RWPE1 (cell line): ENCODE measurements around the gene NEU4.

Experiments used
- CTCF ChIA-PET: fragments of 350-600 bp; sonication (Branson Sonifier 250); formaldehyde crosslinking; extraction: SDS; loops from one replicate; lab custom pipeline; 2021; lab: Yijun Ruan, JAX
- POLR2A ChIA-PET: fragments of 400-600 bp; formaldehyde crosslinking; extraction: SDS; loops from one replicate; lab custom pipeline; 2020; ENCODE audit warnings: antibody characterized with exemption; ENCODE audit not compliant: low non-redundant PET; lab: Yijun Ruan, JAX
- DNase-seq: peaks from one replicate; pipeline ENCODE4 v3.0.0; 2012; ENCODE audit warnings: low spot score
- H3K27ac ChIP-seq: fragments of 450-650 bp; 2 replicates; pipeline ENCODE4 v1.5.1; 2017
- CTCF ChIP-seq: fragments of 450-650 bp; conservative IDR thresholded peaks from 2 replicates; pipeline ENCODE4 v1.5.1; 2017; ENCODE audit warnings: low read depth, mild to moderate bottlenecking

The NEU4 gene

GRCh38 chr2:241764275-241765241, 44.4 kb upstream of the NEU4 start:
- no peak for DNase-seq
- TF ChIP-seq CTCF, result no peak
- ChIA-PET POLR2A (no interaction called here), CTCF (no interaction called here)
- no peak overlapping the region for H3K27ac ChIP-seq

DNA sequence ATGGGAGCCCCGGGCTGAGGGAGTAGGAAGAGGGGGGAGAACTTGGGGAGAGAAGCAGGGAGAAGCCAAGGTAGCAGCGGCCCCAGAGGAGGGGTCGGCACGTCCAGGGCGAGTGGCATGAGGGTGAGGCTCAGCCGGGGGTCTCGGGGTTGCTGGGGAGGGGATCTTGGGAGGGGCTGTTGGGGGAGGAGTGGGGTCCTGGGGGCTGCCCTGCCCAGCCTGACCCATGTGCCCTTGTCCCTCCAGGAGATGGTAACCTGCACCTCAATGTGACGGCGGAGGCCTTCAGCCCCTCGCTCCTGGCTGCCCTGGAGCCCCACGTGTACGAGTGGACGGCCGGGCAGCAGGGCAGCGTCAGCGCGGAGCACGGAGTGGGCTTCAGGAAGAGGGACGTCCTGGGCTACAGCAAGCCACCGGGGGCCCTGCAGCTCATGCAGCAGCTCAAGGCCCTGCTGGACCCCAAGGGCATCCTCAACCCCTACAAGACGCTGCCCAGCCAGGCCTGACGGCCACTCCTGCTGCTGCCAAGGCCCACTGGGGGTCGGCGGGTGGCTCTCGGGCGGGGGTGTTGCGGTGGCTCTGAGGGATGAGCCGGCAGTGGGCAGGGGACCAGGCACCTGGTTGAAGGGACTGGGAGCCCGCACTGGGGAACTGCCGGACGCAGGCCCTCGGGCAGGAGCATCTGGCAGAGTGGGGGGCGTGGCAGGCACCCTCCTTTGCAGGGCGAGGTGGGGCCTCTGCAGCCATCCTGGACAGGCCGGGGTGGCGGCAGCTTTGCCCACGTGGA, 41.3 kb upstream of the NEU4 start:
- peak overlapping the region; percentile 55 for H3K27ac ChIP-seq
- no peak for TF ChIP-seq CTCF
- ChIA-PET CTCF (no interaction called here), POLR2A (no interaction called here)
- no peak for DNase-seq

DNA sequence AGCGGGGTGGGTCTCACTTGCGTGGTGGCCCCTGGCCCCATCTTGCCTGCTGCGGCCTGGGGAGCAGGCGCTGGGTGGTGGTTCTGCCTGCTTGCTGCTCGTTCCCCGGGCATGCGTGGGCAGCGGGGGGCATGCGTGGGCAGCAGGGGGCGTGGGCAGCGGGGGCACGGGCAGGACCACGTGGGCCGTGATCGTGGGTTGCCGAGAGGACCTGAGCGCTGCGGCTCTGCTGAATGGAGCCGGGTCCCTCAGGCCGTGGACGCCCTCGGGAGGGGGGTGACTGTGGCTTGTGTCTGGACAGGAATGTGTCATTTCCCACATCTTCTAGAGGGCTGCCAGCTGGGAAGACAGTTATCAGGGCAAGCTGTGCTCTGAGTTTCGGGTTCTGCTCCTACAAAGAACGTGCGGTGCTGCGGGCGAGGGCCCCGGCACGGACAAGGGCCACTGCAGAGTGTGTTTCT, 40.7 kb upstream of the NEU4 start:
- ChIA-PET CTCF (no interaction called here), POLR2A (no interaction called here)
- no peak for TF ChIP-seq CTCF
- H3K27ac ChIP-seq, result peak overlapping the region; percentile 55
- DNase-seq, result no peak

DNA sequence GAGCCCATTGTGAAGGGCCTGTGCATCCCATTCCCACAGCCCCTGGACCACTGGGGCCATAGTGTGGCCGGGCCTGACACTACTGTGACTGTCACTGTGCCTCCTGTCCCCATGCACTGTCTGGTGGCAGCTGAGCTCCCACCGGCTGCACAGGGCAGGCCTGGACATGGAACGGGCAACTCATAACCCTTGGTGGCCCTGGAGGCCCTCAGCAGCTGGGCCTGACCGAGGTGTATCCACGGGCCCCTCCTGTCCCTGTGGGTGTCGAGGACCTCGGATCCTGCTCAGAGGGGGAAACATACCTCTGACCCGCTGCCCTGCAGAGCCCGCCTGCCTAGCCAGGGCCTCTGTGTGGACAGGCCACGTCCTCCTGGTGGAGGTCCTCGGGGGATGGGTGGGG, 40.1 kb upstream of the NEU4 start:
- no peak for DNase-seq
- peak overlapping the region; percentile 55 for H3K27ac ChIP-seq
- ChIA-PET CTCF (no interaction called here), POLR2A (no interaction called here)
- TF ChIP-seq CTCF, result no peak

- no peak overlapping the region for H3K27ac ChIP-seq
- CTCF ChIA-PET, result no interaction called here
- DNase-seq, result no peak
- POLR2A ChIA-PET, result interaction anchor here (0.6 kb wide), 1 partner anchor 75 kb away, joined by 3 read pairs; no protein-coding TSS in a partner anchor
- TF ChIP-seq CTCF, result no peak
These were observed 39.2 kb upstream of the NEU4 start for GRCh38 chr2:241769819-241770184.

DNA sequence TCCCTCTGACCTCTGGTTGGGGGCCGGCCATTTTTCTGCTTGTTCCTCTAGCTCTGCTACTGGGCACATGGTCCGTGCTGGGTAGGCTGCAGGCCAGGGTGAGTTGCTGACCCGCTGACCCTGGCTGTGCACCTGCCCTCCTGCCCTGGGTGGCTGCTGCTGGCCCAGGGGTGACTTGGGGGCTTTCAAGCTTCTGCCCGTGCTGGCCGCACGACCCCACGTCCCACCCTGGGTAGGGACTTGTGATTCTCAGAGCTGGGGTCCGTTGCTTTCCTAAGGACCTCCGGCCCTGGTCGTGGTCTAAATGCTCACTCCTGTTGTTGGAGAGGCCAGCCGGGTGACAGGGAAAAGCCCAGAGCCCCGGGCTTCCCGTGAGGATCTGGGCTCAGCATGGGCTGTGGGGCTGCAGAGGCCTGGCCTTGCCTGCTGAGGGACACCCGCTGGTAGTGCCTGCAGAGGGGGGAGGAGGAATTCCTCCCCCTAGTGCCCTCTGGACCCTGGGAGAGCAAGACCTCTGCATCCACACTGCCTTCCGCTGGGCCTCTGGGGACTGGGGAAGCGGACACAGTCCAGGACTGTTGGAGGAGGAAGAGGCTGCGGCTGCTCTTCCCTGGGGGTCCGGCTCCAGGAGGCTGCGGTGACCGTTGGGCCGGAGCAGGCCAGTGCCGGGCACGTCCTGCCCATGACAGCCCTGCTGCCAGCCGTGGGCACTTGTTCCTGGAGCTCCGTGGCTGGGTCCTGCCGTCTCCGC, 38.6 kb upstream of the NEU4 start:
- no peak for TF ChIP-seq CTCF
- ChIA-PET POLR2A (interaction anchor here (0.6 kb wide), 1 partner anchor 75 kb away, joined by 3 read pairs; no protein-coding TSS in a partner anchor), CTCF (no interaction called here)
- no peak for DNase-seq
- H3K27ac ChIP-seq, result no peak overlapping the region
